Medulla oblongata (tissue), 1 donor: ENCODE results near the gene ARTN.

Source experiments
- DNase-seq: peaks from one replicate; pipeline ENCODE4 v3.0.0-alpha.2; 2015; ENCODE audit errors: extremely low spot score

The ARTN gene

GRCh38 chr1:43947061-43947873 lies 13.7 kb downstream of the ARTN start:
- no peak for DNase-seq

GRCh38 chr1:43947874-43948437 lies 14.4 kb downstream of the ARTN start:
- peak; percentile 45 for DNase-seq

- no peak for DNase-seq
These were observed 16.1 kb downstream of the ARTN start for GRCh38 chr1:43949678-43950077.

GRCh38 chr1:43951021-43951985 lies 17.7 kb downstream of the ARTN start:
- no peak for DNase-seq

GRCh38 chr1:43952731-43953346 lies 19.2 kb downstream of the ARTN start:
- DNase-seq = no peak

- no peak for DNase-seq
These were observed 19.8 kb downstream of the ARTN start for GRCh38 chr1:43953361-43953760.

GRCh38 chr1:43954036-43954435 lies 20.4 kb downstream of the ARTN start:
- DNase-seq = peak; percentile 92

- DNase-seq = no peak
These were observed 22.6 kb downstream of the ARTN start for GRCh38 chr1:43956234-43956633.

GRCh38 chr1:43957407-43958040 lies 23.9 kb downstream of the ARTN start:
- no peak for DNase-seq

- DNase-seq = no peak
These were observed 25.0 kb downstream of the ARTN start for GRCh38 chr1:43958351-43959255.

GRCh38 chr1:43960798-43961197 lies 27.2 kb downstream of the ARTN start:
- no peak for DNase-seq

- DNase-seq = peak; percentile 79
These were observed 28.1 kb downstream of the ARTN start for GRCh38 chr1:43961692-43962091.

GRCh38 chr1:43962324-43962723 lies 28.7 kb downstream of the ARTN start:
- DNase-seq = peak; percentile 75

- no peak for DNase-seq
These were observed 29.4 kb downstream of the ARTN start for GRCh38 chr1:43963006-43963405.

- no peak for DNase-seq
These were observed 30.3 kb downstream of the ARTN start for GRCh38 chr1:43963890-43964289.

- DNase-seq = no peak
These were observed 31.7 kb downstream of the ARTN start for GRCh38 chr1:43965316-43965715.

GRCh38 chr1:43968348-43968948 lies 34.8 kb downstream of the ARTN start:
- no peak for DNase-seq

- DNase-seq = no peak
These were observed 35.8 kb downstream of the ARTN start for GRCh38 chr1:43969416-43969745.

- DNase-seq = peak; percentile 98
These were observed 36.3 kb downstream of the ARTN start, which contains the start of gene DPH2 for GRCh38 chr1:43969746-43970466. TSS of gene DPH2 (plus strand) at chr1:43970010. CDS start at chr1:43970176, 166 bp downstream.
